SIG-M5 (cell line): Measurements from ENCODE around the gene TUBB3.
"Not testable (repeated sequence)": the region's sequence is repeated elsewhere in the genome, so short reads cannot be mapped to it uniquely, and the experiment has no call there.

Experiments
- DNase-seq: peaks from one replicate; lab custom pipeline; 2025; lab: John Stamatoyannopoulos, UW

The TUBB3 gene

DNA sequence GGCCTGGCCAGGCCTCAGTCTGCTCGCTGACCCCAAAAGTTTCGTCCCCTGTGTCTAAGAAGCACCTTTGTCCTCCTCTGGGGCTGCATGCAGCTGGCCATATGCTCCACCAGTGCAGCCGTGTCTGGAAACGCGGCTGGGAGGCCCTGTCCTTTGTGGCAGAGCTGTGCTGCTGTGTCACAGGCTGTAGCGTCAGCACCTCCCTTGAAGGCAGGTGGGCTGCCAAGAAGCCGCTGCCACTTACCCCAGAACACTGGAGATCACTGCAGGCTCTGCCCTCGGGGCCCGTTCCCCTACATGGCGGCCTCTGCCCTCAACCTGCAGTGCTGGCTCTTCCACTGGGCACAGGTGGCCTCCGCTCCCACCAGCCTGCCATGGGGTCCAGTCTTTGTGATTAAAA lies 20.2 kb upstream of the TUBB3 start:
- DNase-seq = no peak

DNA sequence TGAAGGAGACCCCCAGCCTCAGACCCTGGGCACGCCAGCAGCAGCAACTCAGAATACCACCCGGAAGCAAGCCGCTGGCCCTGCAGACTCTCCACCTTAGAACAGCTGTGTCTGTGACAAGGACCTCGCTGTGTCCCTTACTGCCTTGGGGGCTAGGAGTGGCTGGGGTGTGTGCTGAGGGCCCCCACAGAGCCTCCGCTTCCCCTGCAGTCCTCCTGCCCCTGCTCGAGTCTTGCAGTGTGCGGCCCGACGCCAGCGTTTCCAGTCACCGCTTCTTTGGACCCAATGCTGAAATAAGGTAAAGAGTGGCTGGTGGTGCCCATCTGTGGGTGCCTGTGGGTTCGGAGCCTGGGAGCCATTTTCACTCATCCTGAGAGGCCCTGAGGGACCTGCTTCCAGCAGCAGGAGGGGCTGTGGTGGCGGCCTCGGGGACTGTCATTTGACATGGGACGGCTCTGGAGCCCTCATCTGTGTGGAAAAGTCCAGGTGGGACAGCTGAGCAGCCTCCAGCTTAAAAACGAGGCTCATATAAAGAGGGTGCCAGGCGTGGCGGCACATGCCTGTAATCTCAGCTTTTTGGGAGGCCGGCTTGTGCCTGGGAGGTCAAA lies 19.1 kb upstream of the TUBB3 start:
- DNase-seq = no peak

DNA sequence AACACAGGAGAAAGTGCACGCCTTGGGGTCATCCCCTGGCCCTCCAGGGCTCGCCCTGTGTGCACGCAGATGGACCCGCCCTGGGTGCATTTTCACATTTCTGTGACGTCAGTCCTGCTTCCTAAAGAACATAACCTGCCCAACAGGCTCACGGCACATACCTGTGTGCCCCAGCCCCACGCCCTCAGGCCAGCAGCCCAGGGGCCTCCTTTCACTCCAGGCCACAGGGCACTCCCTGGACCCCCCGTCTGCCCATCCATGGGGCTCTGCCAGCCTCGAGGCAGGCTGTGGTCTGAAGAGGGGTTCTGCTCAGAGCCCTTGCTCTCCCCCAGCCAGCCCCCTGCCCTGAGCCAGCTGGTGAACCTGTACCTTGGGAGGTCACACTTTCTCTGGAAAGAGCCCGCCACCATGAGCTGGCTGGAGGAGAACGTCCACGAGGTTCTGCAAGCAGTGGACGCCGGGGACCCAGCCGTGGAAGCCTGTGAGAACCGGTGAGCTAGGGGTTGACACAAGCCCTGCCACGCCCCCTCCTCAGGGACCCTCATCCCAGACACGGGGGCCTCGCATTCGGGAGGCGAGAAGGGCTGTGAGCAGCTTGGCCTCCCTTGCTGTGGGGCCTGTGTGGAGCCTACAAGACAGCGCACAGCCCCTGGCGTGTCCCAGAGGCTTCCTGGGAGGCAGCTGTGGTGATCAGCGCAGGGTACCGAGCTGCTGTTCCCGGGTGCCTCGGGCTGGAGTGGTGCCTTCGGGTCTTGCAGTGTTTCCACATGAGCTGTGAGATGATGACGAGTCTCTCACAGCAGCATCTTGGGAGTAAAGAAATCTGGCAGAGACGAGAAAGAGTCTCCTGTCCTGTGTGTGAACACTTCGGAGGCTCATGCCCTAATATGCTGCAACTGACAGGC lies 18.3 kb upstream of the TUBB3 start:
- DNase-seq = no peak

DNA sequence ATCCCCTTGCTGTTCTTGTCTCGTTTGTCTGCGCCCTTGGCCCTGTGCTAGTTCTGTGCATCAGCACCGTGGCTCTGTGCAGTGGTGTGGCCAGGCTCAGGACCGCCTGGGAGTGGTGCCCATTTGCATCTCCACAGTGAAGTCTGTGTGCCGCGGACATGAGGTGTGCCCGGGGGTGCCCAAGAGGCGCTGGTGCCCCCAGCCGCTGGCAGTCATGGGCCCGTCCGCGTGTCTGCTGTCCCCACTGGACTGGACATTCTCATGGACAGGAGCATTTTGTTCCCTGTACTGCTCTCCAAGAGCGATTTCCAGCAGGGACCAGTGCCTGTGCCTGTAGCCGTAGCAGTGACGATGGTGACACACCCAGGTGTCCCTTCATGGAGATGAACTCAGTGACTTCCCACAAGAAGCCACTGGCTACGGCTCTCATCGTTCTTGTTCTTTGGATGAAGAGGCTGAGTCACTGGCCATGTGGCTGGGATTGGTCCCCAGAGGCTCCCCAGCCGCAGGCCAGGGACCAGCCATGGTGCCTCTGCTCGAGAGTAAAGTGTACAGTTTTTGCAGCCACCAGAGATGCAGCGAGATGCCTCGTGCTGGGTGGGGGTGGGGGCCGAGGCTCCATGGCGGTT lies 17.5 kb upstream of the TUBB3 start:
- DNase-seq = no peak

DNA sequence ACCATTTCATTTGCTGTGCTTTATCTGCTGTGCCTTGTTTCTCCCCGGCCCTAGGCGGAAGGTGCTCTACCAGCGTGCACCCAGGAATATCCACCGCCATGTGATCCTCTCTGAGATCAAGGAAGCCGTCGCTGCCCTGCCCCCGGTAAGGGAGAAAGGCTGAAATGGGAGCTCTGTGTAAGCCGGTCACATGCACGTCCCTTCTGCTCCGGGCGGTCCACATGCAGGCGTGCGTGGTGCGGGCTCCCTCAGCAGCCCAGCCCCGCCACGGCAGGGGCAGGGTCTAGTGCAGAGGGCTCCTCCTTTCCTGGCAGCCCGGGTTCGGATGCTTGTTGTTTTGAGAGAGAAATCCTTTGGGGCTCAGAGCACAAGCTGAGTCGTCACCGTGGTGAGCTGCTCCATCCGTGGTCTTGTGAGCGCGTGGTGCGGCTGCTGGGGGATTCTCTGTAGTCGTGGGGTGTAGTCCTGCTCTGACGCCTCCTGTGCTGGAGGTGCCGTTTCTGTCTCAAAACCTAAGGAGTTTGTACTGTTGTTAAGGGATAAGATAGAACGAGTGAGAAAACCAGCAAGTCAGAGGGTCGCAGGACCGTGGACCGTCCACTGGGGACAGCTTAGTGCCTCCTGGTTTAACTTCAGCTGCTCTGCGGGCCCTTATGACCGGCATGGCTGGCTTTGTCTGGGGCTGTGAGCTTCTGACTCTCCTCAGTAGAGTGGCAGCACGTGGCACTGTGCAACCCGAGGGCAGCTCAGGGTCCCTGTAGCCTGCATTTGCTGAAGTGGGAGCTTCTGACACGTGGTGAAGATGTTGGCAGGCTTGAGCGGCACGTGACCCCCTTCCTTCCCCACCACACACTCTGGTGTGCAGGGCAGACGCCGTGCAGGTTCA lies 16.8 kb upstream of the TUBB3 start:
- DNase-seq = no peak

DNA sequence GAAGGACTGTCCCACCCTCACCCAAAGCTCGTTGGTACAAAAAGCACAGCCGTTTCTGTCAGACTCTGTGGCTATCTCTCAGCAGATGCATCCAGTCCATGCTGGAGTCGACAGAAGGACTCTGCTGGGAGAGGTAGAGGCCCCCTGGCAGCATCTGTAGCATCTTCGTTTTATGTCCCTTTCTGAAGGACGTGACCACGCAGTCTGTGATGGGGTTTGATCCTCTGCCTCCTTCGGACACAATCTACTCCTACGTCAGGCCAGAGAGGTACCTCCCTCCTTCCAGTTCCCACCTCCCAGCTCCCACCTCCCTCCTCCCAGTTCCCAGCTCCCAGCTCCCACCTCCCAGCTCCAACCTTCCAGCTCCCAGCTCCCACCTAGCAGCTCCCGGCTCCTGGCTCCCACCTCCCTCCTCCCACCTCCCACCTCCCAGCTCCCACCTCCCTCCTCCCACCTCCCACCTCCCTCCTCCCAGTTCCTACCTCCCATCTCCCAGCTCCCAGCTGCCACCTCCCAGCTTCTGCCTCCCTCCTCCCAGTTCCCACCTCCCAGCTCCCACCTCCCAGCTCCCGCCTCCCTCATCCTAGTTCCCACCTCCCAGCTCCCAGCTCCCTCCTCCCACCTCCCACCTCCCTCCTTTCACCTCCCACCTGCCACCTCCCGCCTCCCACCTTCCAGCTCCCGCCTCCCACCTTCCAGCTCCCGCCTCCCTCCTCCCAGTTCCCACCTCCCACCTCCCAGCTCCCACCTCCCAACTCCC lies 15.9 kb upstream of the TUBB3 start:
- DNase-seq = no peak

DNA sequence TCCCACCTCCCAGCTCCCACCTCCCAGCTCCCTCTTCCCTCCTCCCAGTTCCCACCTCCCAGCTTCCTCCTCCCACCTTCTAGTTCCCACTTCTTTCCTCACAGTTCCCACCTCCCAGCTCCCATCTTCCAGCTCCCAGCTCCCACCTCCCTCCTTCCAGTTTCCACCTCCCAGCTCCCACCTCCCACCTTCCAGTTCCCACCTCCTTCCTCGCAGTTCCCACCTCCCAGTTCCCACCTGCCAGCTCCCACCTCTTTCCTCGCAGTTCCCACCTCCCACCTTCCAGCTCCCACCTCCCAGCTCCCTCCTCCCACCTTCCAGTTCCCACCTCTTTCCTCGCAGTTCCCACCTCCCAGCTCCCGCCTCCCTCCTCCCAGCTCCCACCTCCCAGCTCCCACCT lies 14.9 kb upstream of the TUBB3 start:
- DNase-seq = no peak

DNA sequence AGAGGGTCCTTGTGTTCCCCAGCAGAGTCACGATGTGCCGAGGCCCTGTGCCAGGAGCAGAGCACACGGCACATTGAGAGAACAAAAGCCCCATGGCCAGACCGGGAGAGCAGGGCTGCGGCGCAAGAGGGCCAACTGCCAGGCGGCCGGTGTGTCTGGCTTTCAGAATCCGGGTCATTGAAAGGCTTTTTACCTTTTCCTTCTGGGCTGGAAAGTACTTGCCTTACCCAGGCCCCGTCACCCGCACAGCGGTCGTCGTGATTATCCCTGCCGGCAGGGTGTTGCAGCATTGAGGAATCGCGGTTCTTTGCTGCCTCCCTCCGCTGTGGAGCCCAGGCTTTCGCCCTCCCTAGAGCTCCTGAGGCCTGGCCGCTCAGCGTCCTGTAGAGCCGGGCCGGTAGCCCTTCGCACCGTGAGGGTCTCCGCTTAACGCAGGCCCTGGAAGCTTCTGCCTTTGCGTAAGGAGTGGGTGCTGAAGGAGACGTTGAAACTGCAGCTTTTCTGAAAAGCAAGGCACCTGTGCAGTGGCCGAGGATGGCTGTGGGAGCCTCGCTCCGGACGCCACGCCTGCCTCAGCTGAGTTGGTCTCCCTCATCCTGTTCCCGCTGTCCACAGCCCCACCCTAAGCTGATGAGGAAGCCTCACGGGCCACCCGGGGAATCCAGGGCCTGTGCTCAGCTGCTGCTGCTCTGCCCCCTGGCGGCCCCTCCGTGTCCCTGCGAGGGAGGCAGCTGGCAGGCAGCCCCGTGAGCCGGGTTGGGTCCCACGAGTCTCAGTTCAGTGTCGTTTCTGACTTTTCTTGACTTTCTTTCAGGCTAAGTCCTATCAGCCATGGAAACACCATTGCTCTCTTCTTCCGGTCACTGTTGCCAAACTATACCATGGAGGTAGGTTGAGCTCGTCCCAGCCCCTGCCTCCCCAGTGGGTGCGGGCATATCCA lies 13.1 kb upstream of the TUBB3 start:
- no peak for DNase-seq

DNA sequence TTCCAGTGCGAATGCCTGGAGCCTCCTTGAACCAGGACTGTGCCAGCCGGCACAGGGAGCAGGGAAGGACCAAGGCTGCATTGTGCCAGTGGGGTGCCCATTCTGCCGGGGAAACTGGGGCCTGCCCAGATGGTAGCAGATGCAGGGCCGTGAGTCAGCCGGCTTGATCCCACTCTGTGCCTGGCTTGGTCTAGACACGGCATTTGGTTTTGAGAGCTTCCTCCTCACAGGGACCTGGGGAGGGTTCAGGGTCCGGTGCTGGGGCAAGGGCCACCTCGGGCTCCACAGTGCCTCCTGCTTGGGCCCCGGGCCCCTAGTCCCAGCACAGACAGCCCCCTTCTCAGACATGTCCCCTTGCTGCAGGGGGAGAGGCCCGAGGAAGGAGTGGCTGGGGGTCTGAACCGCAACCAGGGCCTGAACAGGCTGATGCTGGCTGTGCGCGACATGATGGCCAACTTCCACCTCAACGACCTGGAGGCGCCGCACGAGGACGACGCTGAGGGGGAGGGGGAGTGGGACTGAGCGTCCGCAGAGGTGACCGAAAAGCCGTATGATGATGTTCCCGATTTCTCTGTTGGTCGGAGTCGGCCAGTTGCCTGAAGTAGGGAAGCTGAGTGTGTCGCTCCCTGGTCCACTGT lies 12.3 kb upstream of the TUBB3 start:
- no peak for DNase-seq

DNA sequence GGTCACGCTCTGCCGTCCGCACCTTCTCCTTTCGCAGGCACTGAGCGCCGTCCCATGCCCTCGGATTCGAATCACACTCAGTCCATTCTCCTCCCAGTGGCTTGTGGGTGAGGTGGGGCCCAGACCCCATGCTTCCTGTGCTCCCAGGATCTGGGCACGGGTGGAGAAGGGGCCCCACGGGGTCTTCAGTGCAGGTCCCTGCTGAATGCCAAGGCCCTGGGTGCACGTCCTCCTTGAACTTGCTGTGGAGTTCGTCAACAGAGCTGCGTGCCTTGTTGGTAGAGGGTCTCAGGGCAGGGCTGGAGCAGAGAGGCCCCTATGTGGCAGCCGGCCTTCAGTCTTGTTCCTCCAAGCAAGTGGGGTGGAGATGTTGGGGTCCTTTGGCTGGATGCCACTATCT lies 11.8 kb upstream of the TUBB3 start:
- DNase-seq = no peak

DNA sequence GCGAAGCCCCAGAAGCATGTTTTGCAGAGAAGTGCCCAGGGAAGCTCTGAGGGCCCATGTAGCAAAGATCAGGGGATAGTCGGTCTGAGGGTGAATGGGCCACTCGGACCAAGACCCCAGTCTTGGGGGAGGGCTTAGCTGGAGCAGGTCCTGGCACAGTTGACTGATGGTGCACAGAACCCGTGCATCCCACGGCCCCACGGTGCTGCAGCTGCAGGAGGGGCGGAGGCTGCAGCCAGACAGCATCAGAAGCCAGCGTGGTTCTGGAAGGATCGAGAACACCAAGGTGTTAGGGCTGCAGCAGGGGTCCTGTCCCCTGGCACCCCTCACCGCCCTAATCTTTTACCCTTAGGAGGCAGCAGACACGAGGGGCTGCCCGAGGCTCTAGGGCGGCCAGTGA lies 11.0 kb upstream of the TUBB3 start:
- no peak for DNase-seq

DNA sequence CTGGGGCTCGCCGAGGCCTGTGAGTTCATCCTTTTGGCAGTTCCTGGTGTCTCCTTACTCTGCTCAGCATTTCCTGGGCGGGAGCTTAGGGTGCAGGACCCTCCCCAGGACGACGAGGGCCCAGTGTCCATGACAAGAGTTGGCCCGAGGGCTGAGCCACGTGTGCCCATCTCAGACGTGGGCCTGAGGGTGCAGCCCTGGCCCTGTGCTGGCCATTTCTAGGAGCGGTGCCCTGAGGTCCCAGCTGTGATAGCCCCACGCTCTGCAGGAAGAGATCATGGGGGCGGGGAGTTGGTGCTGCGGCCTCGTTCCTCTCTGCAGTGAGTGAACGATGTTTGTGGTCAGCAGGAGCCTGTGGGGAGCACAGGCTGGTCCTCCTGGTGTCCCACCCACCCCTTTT lies 10.5 kb upstream of the TUBB3 start:
- DNase-seq = no peak

DNA sequence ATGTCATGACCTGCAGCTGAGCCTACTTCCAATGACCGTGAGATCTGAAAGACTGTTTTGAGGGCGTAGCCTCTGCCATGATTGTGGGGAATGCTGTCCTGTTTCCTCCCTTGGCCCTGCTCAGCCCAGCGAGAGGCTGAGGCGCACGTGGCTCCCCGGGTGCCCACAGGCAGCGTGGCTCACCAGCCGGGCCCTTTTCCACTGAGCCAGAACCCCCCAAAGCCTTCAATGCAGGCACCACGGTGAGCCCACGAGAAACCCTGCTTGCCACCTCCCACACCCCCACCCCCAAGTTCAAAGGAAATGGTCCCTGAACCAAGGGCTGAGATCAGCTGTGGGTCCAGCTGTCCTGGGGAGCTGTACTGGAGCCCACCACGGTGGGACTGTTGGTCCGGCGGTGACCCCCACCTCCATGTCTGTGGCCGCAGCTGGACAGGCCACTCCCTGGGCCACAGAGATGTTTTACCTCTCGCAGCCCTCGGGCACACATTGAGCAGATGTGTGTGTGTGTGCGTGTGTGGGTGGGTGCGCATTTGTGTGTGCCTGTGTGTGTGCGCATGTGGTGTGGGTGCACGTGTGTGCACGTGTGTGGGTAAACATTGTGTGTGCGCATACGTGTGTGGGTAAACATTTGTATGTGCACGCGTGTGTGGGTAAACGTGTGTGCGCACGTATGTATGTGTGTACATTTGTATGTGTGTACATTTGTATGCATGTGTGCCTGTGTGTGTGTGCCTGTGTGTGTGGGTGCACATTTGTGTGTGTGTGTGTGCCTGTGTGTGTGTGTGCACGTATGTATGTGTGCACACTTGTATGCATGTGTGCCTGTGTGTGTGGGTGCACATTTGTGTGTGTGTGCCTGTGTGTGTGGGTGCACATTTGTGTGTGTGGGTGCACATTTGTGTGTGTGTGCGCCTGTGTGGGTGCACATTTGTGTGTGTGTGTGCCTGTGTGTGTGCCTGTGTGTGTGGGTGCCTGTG lies 9.4 kb upstream of the TUBB3 start:
- no peak for DNase-seq

DNA sequence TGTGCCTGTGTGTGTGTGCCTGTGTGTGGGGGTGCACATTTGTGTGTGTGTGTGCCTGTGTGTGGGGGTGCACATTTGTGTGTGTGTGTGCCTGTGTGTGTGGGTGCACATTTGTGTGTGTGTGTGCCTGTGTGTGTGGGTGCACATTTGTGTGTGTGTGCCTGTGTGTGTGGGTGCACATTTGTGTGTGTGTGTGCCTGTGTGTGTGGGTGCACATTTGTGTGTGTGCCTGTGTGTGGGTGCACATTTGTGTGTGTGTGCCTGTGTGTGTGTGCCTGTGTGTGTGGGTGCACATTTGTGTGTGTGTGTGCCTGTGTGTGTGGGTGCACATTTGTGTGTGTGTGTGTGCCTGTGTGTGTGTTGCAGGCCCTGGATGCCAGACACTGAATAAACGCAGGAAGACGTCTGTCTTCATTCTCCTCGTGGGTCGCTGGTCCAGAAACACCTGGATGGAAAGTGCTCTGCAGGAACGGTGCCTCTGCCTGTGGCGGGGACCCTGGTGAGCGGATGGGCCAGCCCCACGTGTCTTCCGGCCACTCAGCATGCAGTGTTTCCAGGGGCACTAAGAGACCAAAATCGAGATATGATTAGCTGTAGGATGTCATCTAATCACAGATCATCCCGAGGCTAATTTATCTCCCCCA lies 8.4 kb upstream of the TUBB3 start:
- not testable (repeated sequence) for DNase-seq

DNA sequence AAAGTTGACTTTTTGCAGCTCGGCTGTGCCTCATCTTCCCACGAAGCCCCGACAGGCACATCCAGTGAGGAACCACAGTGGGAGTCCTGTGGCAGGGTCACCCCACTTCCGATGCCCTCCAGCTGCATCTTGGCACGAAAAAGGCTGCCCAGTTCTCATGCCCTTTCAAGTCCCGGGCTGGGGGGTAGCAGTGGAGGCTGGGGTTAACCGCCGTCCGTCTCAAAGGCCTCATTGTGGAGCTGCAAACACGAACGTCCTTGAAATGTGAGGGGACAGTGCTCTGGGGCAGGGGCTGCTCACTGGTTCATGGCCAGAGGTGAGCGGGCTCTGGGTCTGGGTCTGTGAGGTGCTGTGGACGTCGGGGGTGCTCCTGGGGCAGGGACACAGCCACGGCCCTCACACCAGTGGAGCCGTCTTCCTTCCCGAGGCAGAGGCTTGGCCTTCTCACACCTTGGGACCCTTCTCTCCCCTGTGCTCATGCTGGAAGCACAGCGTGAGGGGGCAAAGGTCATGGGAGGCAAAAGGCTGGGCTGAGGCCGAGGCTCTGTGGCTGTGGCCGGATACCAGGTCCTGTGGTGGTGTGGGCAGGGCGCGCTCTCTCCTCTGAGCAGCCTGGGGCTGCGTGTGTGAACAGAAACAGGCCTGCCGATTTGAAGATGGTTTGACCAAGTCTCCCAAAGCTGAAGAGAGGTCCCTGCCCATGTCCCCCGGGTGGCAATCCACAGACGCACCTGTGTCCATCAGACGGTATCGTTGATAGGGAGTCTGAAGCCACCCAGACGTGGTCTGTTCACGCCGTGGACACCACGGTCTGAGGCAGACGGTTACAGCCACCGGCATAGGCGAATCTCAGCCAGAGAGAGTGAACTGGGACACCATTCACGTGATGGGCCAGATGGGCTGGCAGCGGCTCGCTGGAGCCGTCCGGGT lies 7.6 kb upstream of the TUBB3 start:
- DNase-seq = no peak

DNA sequence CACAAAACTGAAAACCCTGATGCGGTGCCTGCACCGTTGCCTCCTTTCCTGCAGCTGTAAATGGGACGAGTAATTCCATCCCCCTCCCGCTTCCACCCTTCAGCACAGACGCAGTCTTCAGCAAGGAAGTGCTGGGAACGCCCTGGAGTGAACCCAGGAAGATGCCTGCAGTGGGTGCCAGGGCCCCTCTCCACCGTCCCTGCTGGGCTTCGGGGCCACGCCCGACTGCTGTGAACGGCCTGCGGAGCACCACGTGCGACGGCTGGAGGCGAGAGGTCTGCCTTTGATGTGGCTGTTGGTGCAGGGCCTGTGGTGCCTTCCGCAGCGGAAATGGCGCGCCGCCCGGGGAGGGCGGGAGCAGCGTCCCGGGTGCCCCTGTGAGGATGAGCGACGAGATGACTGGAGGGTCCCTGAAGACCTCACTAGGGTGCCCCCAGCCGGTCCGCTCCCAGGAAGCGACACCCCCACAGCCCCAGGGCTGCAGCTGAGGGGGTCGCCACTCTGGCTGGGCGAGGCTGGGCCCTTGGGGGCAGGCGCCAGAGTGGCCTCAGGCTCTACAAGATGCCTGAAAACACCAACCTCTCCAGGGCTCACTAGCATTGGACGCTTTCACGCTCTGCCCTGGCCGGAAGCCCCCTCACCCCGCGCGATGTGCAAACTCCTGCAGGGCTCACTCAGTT lies 5.2 kb upstream of the TUBB3 start:
- DNase-seq = no peak
